Measurements from ENCODE around the gene TBCC.

GRCh38 chr6:42782689-42783176 is 36.8 kb upstream of the TBCC start:
- no peak for TF ChIP-seq CTCF (IDR thresholded peaks at IDR 0.05; ENCODE audit: low read depth, low read length)
- no peak for TF ChIP-seq EZH2phosphoT487 (IDR thresholded peaks at IDR 0.05; ENCODE audit: low read depth)

Measured in OCI-LY3 (cell line).